Ectodermal cell (in vitro differentiated cells): ENCODE results near the gene RNASE4.
"Not testable (repeated sequence)": the region's sequence is repeated elsewhere in the genome, so short reads cannot be mapped to it uniquely, and the experiment has no call there.

Source experiments
- H3K27ac ChIP-seq: 2 replicates; pipeline ENCODE4 v1.7.0; 2013; ENCODE audit warnings: mild to moderate bottlenecking, low read depth, low read length; ENCODE audit not compliant: insufficient read depth, poor library complexity, severe bottlenecking
- H3K27me3 ChIP-seq: 2 replicates; pipeline ENCODE4 v1.7.0; 2013; ENCODE audit warnings: mild to moderate bottlenecking, low read length; ENCODE audit not compliant: insufficient read depth, control insufficient read depth, poor library complexity, severe bottlenecking
- H3K36me3 ChIP-seq: one replicate; pipeline ENCODE4 v1.7.0; 2013; ENCODE audit warnings: low read length; ENCODE audit not compliant: control insufficient read depth, insufficient read depth
- H3K4me1 ChIP-seq: one replicate; pipeline ENCODE4 v1.7.0; 2013; ENCODE audit warnings: low read length; ENCODE audit not compliant: control insufficient read depth, insufficient read depth
- H3K4me3 ChIP-seq: 2 replicates; pipeline ENCODE4 v1.7.0; 2013; ENCODE audit warnings: low read depth, low read length, control low read depth; ENCODE audit not compliant: insufficient read depth
- H3K9me3 ChIP-seq: 2 replicates; pipeline ENCODE4 v1.7.0; 2013; ENCODE audit warnings: mild to moderate bottlenecking, low read length, moderate library complexity; ENCODE audit not compliant: control insufficient read depth
- WGBS, 2 experiments: methylation state at CpG; one replicate each; pipeline ENCODE4 v1.1.7; 2013; ENCODE audit warnings: missing lambda C conversion rate in 2 of 2; 5-methylcytosine and 5-hydroxymethylcytosine counted together

RNASE4 gene

DNA sequence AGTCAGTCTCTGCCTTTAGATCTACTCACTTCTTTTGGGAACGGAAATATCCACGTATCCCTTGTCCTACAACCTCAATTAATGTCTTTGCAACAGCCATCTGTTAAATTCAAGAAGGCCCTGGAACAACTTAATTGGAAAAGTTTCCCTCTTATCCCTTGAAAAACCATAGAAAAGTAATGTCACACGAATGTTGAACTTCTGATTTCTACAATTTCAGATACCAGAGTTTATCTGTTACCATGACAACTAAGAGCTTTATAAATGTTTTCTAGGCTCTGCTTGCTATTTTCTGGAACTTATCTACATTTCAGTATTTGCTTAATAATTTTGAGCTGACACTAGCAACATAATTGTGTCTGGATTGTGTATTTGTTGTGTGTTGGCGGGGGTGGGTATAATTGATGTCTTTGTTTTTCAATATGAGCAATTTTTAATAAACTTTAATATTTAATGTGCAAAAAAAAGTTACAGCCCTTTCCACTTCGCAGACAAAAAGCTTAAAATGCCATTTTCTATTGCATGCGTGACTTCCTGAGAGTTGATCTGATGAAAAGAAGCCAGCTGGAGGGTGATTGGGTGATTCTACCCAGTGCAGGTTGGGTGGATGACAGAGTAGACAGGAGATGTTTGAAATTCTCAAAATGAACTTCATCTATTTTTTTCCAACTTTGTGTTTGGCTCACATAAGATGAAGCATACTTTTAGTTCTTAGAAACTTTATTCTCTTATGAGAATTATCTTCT lies 49.5 kb downstream of the RNASE4 start:
- Histone ChIP-seq H3K9me3 (no peaks in the 10 kb centered on the region), H3K27ac (no peak overlapping the region), H3K4me3 (no peak overlapping the region), H3K27me3 (no peaks in the 10 kb centered on the region), H3K4me1 (no peaks in the 10 kb centered on the region), H3K36me3 (no peaks in the 10 kb centered on the region)
- WGBS, 2 experiments = 76% methylated on average over 5 of the region's 6 CpGs

- no peak overlapping the region for H3K4me3 ChIP-seq
- 63% methylated on average over 4 of the region's 4 CpGs for WGBS, 2 experiments
- no peak overlapping the region for H3K27ac ChIP-seq
- no peaks in the 10 kb centered on the region for H3K27me3 ChIP-seq
- no peaks in the 10 kb centered on the region for H3K36me3 ChIP-seq
- H3K4me1 ChIP-seq = no peaks in the 10 kb centered on the region
- H3K9me3 ChIP-seq = no peaks in the 10 kb centered on the region
These were observed 50.1 kb downstream of the RNASE4 start for GRCh38 chr14:20734430-20734806.

DNA sequence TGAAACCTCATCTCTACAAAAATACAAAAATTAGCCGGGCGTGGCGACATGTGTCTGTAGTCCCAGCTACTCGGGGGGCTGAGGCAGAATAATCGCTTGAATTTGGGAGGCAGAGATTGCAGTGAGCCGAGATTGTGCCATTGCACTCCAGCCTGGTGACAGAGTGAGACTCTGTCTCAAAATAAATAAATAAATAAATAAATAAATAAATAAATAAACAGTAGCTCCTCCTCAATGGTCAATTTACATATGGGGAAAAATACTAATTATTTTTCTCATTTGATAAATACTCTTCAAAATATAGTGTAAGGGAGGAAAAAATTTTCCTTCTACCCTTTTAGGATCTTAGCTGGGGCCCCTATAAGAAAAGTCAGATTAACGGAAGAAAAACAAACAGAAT lies 53.9 kb downstream of the RNASE4 start:
- not testable (repeated sequence) for H3K27ac ChIP-seq, H3K36me3 ChIP-seq, H3K4me1 ChIP-seq, H3K9me3 ChIP-seq, H3K27me3 ChIP-seq, H3K4me3 ChIP-seq
- 84 to 93% methylated on average over 7 of the region's 7 CpGs for WGBS, 2 experiments

DNA sequence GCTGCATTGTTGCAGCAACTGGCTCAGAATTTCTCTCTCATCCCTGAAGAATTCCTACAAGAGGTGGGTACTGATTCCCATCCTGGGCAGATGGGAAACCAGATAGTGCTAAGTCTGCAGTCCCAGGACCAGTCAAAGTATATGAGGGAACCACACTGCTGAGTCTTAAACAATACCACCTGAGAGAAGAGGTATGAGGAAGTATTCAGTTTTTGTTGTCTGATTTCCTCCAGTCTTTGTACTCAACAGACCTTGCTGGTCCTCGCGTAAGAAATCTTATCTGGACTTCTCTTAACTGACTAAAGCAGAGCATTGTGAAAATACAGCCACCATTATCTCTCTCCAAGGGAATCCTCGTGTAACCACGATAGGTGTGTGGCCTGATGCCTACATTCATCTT lies 57.8 kb downstream of the RNASE4 start:
- Histone ChIP-seq H3K27ac (no peak overlapping the region), H3K27me3 (no peaks in the 10 kb centered on the region), H3K36me3 (no peaks in the 10 kb centered on the region), H3K9me3 (no peaks in the 10 kb centered on the region), H3K4me1 (no peaks in the 10 kb centered on the region), H3K4me3 (no peak overlapping the region)
- WGBS, 2 experiments = 90 to 98% methylated on average over 4 of the region's 4 CpGs

GRCh38 chr14:20743556-20743955 lies 59.2 kb downstream of the RNASE4 start:
- no peaks in the 10 kb centered on the region for H3K9me3 ChIP-seq
- H3K4me1 ChIP-seq = no peaks in the 10 kb centered on the region
- no peaks in the 10 kb centered on the region for H3K36me3 ChIP-seq
- H3K4me3 ChIP-seq = no peak overlapping the region
- 97 to 100% methylated on average over 1 to 2 of the region's 2 CpGs for WGBS, 2 experiments
- H3K27me3 ChIP-seq = no peaks in the 10 kb centered on the region
- no peak overlapping the region for H3K27ac ChIP-seq

DNA sequence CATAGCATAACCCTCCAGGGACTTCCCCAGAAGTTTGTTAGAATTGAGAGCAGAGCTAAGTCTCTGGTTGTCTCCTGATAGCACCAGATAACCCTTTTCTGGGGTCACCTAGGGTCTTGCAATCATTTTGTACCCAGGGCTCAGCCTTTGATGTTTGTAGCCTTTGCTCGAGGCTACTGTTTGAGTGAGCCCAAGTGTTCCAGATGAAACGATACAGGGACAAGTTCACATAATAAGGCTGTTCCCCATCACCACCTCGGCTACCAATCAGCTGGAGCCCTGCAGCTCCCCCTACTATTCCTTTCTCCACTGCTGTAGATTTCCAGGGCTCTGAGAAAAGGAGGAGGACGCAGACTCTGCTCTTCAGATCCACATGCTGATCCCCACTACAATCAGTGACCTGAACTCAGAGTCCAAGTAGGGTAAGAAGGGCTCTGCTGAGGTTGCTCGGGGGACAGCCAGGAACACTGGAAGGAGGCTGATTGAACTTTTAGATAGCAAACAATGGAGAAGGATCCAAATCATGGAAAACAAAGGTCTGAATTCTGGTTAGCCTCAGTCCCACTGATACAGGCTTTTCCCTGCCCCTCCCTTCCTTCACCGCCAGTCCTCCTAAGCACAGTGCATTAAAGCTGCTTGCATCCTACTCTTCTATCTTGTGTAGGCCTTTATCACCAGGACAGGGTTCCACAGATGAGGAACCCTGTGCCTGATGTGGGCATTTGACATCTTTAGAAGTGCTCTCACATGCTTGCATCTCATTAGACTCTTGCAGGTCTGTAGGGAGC lies 61.4 kb downstream of the RNASE4 start, which contains the start of gene EDDM3A:
EDDM3A (plus strand) TSS at position 317 of the 788 bp plus-strand sequence. CDS start 1,694 bp downstream, outside the sequence.
- Histone ChIP-seq H3K4me3 (no peak within 1 kb of the TSS), H3K27me3 (no peaks in the 10 kb centered on the region), H3K4me1 (no peaks in the 10 kb centered on the region), H3K9me3 (no peaks in the 10 kb centered on the region), H3K27ac (no peak within 1 kb of the TSS), H3K36me3 (no peaks in the 10 kb centered on the region)
- 86 to 95% methylated on average over 6 of the region's 6 CpGs for WGBS, 2 experiments

DNA sequence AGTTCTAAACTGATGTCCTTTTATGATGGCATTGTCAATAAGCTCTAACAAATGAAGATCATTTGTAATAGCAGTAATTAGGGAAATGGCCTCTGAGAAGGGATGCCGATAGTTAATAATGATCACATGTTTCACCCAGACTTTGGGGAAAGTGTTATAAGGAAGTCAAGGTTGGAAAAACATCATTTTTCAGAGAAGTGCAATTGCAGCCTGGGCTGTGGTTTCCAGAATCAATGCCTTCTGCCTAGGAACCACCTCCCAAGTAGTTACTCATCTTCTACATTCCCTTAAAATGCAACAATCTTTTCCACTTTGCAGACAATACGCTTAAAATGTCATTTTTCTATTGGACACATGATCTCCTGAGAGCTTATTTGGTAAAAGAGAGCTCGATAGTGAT lies 62.2 kb downstream of the RNASE4 start:
- H3K4me3 ChIP-seq = no peak overlapping the region
- H3K4me1 ChIP-seq = no peaks in the 10 kb centered on the region
- 97% methylated on average over 3 of the region's 3 CpGs for WGBS, 2 experiments
- no peaks in the 10 kb centered on the region for H3K36me3 ChIP-seq
- H3K9me3 ChIP-seq = no peaks in the 10 kb centered on the region
- no peak overlapping the region for H3K27ac ChIP-seq
- no peaks in the 10 kb centered on the region for H3K27me3 ChIP-seq

- WGBS, 2 experiments = 94 to 96% methylated on average over 2 of the region's 2 CpGs
These were observed 64.1 kb downstream of the RNASE4 start for GRCh38 chr14:20748439-20748838.

DNA sequence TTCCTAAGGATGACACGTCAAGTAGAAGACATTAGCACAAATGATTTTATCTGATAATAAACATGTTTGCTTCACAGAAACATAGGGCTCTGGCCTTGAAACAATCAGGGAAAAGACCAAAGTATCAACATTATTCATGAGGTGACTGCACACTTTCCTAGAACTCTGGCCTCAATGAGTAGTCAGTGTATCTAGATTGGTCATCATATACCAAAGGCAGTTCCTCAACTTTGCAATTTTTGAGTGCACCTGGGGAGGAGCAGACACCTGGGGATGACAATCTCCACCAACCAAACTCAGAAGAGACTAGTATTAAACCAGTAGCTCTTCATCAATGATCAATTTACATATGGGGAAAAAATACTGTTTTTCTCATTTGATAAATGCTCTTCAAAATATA lies 65.8 kb downstream of the RNASE4 start:
- H3K27ac ChIP-seq = no peak overlapping the region
- no peaks in the 10 kb centered on the region for H3K4me1 ChIP-seq
- H3K4me3 ChIP-seq = no peak overlapping the region
- H3K27me3 ChIP-seq = no peaks in the 10 kb centered on the region
- no peaks in the 10 kb centered on the region for H3K9me3 ChIP-seq
- 90 to 95% methylated on average over 1 of the region's 1 CpG for WGBS, 2 experiments
- no peaks in the 10 kb centered on the region for H3K36me3 ChIP-seq

More at GRCh38 chr14:20748439-20748838, 64.1 kb downstream of the RNASE4 start:
- Histone ChIP-seq H3K9me3 (no peaks in the 10 kb centered on the region), H3K4me3 (no peak overlapping the region), H3K27ac (no peak overlapping the region), H3K27me3 (no peaks in the 10 kb centered on the region), H3K36me3 (no peaks in the 10 kb centered on the region), H3K4me1 (no peaks in the 10 kb centered on the region)
